Type B pancreatic cell (in vitro differentiated cells): ENCODE results near the gene NUBPL. TPM values are rescaled to one million over a fixed set of nuclear protein-coding genes. Genes with fewer than 3 reads are reported as not detected.
"Not testable (repeated sequence)": the region's sequence is repeated elsewhere in the genome, so short reads cannot be mapped to it uniquely, and the experiment has no call there.

ENCODE experiments used
- DNase-seq: peaks from one replicate; pipeline ENCODE4 v3.0.0; 2021; ENCODE audit warnings: mixed read lengths; ENCODE audit not compliant: unreplicated experiment; ENCODE audit errors: extremely low spot score
- H3K27ac Mint-ChIP-seq: 2 replicates; pipeline ENCODE4 v1.8.0; 2021; ENCODE audit warnings: mild to moderate bottlenecking, mixed read lengths
- H3K27me3 Mint-ChIP-seq: 2 replicates; pipeline ENCODE4 v1.8.0; 2021; ENCODE audit warnings: mixed read lengths
- H3K36me3 Mint-ChIP-seq: 2 replicates; pipeline ENCODE4 v1.8.0; 2021; ENCODE audit warnings: mixed read lengths
- H3K4me1 Mint-ChIP-seq: one replicate; pipeline ENCODE4 v1.8.0; 2021; ENCODE audit warnings: mixed read lengths; ENCODE audit not compliant: unreplicated experiment
- H3K4me3 Mint-ChIP-seq: 2 replicates; pipeline ENCODE4 v1.8.0; 2021; ENCODE audit warnings: mild to moderate bottlenecking, mixed read lengths
- H3K9me3 Mint-ChIP-seq: 2 replicates; pipeline ENCODE4 v1.8.0; 2021; ENCODE audit warnings: mixed read lengths
- CTCF ChIP-seq: fragments of 200-600 bp; sonication (generic); conservative IDR thresholded peaks from 2 replicates; pipeline ENCODE4 v1.5.0; 2021; ENCODE audit warnings: antibody characterized with exemption, mild to moderate bottlenecking
- total RNA-seq: library from RNA; stranded (reverse); gene quantifications from 2 replicates; pipeline ENCODE4 v1.2.1, GENCODE V29; 2021; ENCODE audit warnings: low replicate concordance

NUBPL gene
- total RNA-seq, 1 donor from 2014 or later: 16.5 TPM

DNA sequence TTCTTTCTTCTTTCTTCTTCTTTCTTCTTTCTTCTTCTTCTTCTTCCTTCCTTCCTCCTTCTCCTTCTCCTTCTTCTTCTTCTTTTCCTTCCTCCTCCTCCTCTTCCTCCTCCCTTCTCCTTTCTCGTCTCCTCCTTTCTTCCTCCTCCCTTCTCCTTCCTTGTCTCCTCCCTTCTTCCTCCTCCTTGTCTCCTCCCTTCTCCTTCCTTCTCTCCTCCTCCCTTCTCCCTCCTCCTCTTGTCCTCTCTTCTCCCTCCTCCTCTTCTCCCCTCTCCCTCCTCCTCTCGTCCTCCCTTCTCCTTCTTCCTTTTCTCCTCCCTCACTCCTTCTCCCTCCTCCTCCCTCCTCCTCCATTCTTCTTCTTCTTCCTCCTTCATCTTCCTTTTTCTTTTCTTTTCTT, 44.5 kb downstream of the NUBPL start:
- H3K9me3 Mint-ChIP-seq: no peaks in the 10 kb centered on the region

GRCh38 chr14:31611778-31612433, 50.7 kb downstream of the NUBPL start:
- H3K4me3 Mint-ChIP-seq: no peak overlapping the region
- no peak overlapping the region for H3K27ac Mint-ChIP-seq
- no peak for DNase-seq
- H3K27me3 Mint-ChIP-seq: no peaks in the 10 kb centered on the region
- peaks cover 19% of the 10 kb centered on the region for H3K9me3 Mint-ChIP-seq
- no peak for TF ChIP-seq CTCF
- H3K36me3 Mint-ChIP-seq: peaks cover 3% of the 10 kb centered on the region
- H3K4me1 Mint-ChIP-seq: no peaks in the 10 kb centered on the region

More for the DNA sequence above, 44.5 kb downstream of the NUBPL start:
- Mint-ChIP-seq H3K4me1 (no peaks in the 10 kb centered on the region), H3K4me3 (no peak overlapping the region), H3K27me3 (no peaks in the 10 kb centered on the region), H3K27ac (no peak overlapping the region), H3K36me3 (peaks cover 13% of the 10 kb centered on the region)
- no peak for DNase-seq
- TF ChIP-seq CTCF: no peak

DNA sequence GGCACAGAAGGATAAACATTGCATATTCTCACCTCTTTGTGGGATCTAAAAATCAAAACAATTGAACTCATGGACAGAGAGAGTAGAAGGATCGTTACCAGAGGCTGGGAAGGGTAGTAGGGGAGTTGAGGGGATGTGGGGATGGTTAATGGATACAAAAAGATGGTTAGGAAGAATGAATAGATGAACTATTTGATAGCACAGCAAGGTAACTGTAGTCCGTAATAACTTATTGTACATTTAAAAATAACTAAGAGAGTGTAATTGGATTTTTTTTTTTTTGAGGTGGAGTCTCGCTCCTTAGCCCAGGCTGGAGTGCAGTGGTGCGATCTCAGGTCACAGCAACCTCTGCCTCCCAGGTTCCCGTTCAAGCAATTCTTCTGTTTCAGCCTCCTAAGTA, 52.0 kb downstream of the NUBPL start:
- no peak for DNase-seq
- no peak for TF ChIP-seq CTCF
- Mint-ChIP-seq H3K9me3 (peaks cover 20% of the 10 kb centered on the region), H3K27me3 (no peaks in the 10 kb centered on the region), H3K4me1 (no peaks in the 10 kb centered on the region), H3K36me3 (peaks cover 3% of the 10 kb centered on the region), H3K4me3 (no peak overlapping the region), H3K27ac (no peak overlapping the region)

GRCh38 chr14:31618884-31619283, 57.7 kb downstream of the NUBPL start:
- peaks cover 23% of the 10 kb centered on the region for H3K9me3 Mint-ChIP-seq
- H3K36me3 Mint-ChIP-seq: peaks cover 25% of the 10 kb centered on the region
- not testable (repeated sequence) for DNase-seq, H3K4me1 Mint-ChIP-seq, H3K4me3 Mint-ChIP-seq, H3K27ac Mint-ChIP-seq, H3K27me3 Mint-ChIP-seq

GRCh38 chr14:31619440-31619839, 58.2 kb downstream of the NUBPL start:
- Mint-ChIP-seq H3K9me3 (peaks cover 27% of the 10 kb centered on the region), H3K4me3 (no peak overlapping the region), H3K4me1 (no peaks in the 10 kb centered on the region), H3K27ac (no peak overlapping the region), H3K36me3 (peaks cover 29% of the 10 kb centered on the region), H3K27me3 (no peaks in the 10 kb centered on the region)
- no peak for DNase-seq
- no peak for TF ChIP-seq CTCF

GRCh38 chr14:31620898-31621297, 59.7 kb downstream of the NUBPL start:
- H3K27me3 Mint-ChIP-seq, H3K27ac Mint-ChIP-seq, H3K4me3 Mint-ChIP-seq, DNase-seq, H3K4me1 Mint-ChIP-seq: not testable (repeated sequence)
- peaks cover 22% of the 10 kb centered on the region for H3K9me3 Mint-ChIP-seq
- H3K36me3 Mint-ChIP-seq: peaks cover 29% of the 10 kb centered on the region

- H3K27me3 Mint-ChIP-seq: no peaks in the 10 kb centered on the region
- H3K4me3 Mint-ChIP-seq: no peak overlapping the region
- H3K4me1 Mint-ChIP-seq: no peaks in the 10 kb centered on the region
- no peak for TF ChIP-seq CTCF
- no peak for DNase-seq
- H3K36me3 Mint-ChIP-seq: peaks cover 29% of the 10 kb centered on the region
- H3K27ac Mint-ChIP-seq: no peak overlapping the region
- H3K9me3 Mint-ChIP-seq: peaks cover 22% of the 10 kb centered on the region
Observed at GRCh38 chr14:31622060-31622459, 60.9 kb downstream of the NUBPL start.

GRCh38 chr14:31652900-31653299, 91.7 kb downstream of the NUBPL start:
- peaks cover 18% of the 10 kb centered on the region for H3K36me3 Mint-ChIP-seq
- not testable (repeated sequence) for H3K4me3 Mint-ChIP-seq, H3K27me3 Mint-ChIP-seq, H3K27ac Mint-ChIP-seq, DNase-seq, H3K4me1 Mint-ChIP-seq, H3K9me3 Mint-ChIP-seq
